ENCODE measurements around the gene BEST2.

BEST2 gene

GRCh38 chr19:12802267-12803106, 50.9 kb downstream of the BEST2 start:
- DNase-seq = no peak

GRCh38 chr19:12804051-12804450, 52.5 kb downstream of the BEST2 start:
- DNase-seq = no peak

DNA sequence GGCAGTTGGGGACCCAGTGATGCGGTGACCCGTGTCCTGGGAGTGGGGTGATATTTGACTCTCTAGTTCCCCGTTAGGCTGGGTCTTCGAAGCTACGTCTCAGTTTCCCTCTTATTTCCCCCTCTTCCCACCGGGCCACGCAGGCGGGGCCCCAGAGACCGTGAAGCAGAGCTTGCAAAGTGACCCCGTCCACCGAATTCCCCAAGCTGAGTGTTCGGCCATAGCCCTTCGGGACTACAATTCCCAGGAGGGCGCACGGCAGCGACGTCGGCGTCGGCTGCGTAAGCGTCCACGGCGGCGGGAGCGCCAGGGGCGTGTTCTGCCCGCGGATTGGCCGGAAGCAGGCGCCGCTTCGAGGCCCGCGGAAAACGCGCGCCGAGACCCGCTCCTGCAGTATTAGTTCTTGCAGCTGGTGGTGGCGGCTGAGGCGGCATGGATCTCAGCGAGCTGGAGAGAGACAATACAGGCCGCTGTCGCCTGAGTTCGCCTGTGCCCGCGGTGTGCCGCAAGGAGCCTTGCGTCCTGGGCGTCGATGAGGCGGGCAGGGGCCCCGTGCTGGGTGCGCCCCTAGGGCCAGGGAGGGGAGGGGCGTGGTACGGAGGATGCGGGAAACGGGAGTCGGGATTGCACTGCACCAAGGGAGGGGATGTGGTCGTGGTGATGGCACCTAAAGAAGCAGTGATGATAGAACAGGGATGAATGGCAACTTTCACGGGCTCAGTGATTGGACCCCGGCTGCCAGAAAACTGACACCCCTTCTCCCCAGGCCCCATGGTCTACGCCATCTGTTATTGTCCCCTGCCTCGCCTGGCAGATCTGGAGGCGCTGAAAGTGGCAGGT, 54.9 kb downstream of the BEST2 start, which contains the start of gene RNASEH2A:
Gene RNASEH2A, plus strand, starts transcription at position 343 of the 840 bp plus-strand sequence. Its CDS starts 90 bp downstream, at position 433.
- DNase-seq = peak; percentile 77

Data from T1000 (cell line).